EL (cell line): ENCODE results near the gene AP4S1.
"Not testable (repeated sequence)": the region's sequence is repeated elsewhere in the genome, so short reads cannot be mapped to it uniquely, and the experiment has no call there.

Experiments used
- DNase-seq: peaks from one replicate; pipeline ENCODE4 v3.0.0-alpha.2; 2016

Gene AP4S1

GRCh38 chr14:31009836-31010574 is 15.4 kb upstream of the AP4S1 start:
- no peak for DNase-seq

GRCh38 chr14:31010935-31011334 is 14.5 kb upstream of the AP4S1 start:
- no peak for DNase-seq

GRCh38 chr14:31013841-31014240 is 11.6 kb upstream of the AP4S1 start:
- DNase-seq, result no peak

- DNase-seq, result no peak
These were observed 7.3 kb upstream of the AP4S1 start for GRCh38 chr14:31018057-31018645.

GRCh38 chr14:31020834-31021575 is 4.4 kb upstream of the AP4S1 start:
- DNase-seq, result no peak

GRCh38 chr14:31021576-31021949 is 3.9 kb upstream of the AP4S1 start:
- DNase-seq, result no peak

- DNase-seq, result no peak
These were observed 3.1 kb upstream of the AP4S1 start for GRCh38 chr14:31022386-31022785.

- no peak for DNase-seq
These were observed 1.4 kb upstream of the AP4S1 start for GRCh38 chr14:31024010-31024480.

- DNase-seq, result peak; percentile 29
These were observed 677 bp upstream of the AP4S1 start for GRCh38 chr14:31024577-31025366.

GRCh38 chr14:31026077-31026449 is 614 bp downstream of the AP4S1 start, which contains the start of gene STRN3:
Gene STRN3, minus strand, starts transcription at chr14:31026379. Its CDS starts 194 bp downstream, at chr14:31026185.
- no peak for DNase-seq

- peak; percentile 98 for DNase-seq
These were observed 1.2 kb downstream of the AP4S1 start for GRCh38 chr14:31026450-31027235.

GRCh38 chr14:31027847-31028246 is 2.4 kb downstream of the AP4S1 start:
- peak; percentile 7 for DNase-seq

- no peak for DNase-seq
These were observed 3.8 kb downstream of the AP4S1 start for GRCh38 chr14:31029016-31029970.

GRCh38 chr14:31030469-31030868 is 5.0 kb downstream of the AP4S1 start:
- DNase-seq, result no peak

GRCh38 chr14:31036552-31036951 is 11.1 kb downstream of the AP4S1 start:
- no peak for DNase-seq

GRCh38 chr14:31037709-31038221 is 12.3 kb downstream of the AP4S1 start:
- DNase-seq, result no peak

- no peak for DNase-seq
These were observed 13.2 kb downstream of the AP4S1 start for GRCh38 chr14:31038521-31039166.

GRCh38 chr14:31042300-31042699 is 16.9 kb downstream of the AP4S1 start:
- no peak for DNase-seq

GRCh38 chr14:31042893-31043292 is 17.4 kb downstream of the AP4S1 start:
- not testable (repeated sequence) for DNase-seq

GRCh38 chr14:31043379-31043778 is 17.9 kb downstream of the AP4S1 start:
- DNase-seq, result no peak
